ENCODE measurements around the gene POLD4. TPM values are rescaled to one million over a fixed set of nuclear protein-coding genes. Genes with fewer than 3 reads are reported as not detected.

The POLD4 gene
- total RNA-seq, 4 donors from 2014 or later, result 54.5 to 75.7 (median 65.0) TPM

DNA sequence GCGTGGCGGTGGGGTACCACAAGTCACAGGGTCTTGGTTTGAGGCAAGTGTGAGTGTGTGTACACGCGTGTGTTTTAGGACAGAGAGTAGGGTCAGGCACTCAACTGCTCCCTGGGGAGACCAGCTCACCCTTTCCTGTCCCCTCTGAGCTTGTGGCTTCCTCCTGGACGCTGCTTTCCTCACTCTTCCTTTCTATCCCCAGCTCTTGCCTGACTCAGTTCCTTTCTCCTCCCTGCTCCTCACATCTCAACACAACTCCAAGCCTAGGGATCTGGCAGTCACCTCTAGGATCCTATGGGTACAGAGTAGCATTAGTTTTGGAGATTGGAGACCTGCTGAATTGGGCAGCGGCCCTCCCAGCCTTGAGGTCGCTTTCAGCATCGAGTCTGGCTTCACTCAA lies 15.9 kb upstream of the POLD4 start:
- H3K4me1 ChIP-seq, result peaks cover 87% of the 10 kb centered on the region
- 83% methylated on average over 8 of the region's 8 CpGs for WGBS
- TF ChIP-seq POLR2A (IDR thresholded peaks at IDR 0.05), result no peak
- TF ChIP-seq, protein P1, sequence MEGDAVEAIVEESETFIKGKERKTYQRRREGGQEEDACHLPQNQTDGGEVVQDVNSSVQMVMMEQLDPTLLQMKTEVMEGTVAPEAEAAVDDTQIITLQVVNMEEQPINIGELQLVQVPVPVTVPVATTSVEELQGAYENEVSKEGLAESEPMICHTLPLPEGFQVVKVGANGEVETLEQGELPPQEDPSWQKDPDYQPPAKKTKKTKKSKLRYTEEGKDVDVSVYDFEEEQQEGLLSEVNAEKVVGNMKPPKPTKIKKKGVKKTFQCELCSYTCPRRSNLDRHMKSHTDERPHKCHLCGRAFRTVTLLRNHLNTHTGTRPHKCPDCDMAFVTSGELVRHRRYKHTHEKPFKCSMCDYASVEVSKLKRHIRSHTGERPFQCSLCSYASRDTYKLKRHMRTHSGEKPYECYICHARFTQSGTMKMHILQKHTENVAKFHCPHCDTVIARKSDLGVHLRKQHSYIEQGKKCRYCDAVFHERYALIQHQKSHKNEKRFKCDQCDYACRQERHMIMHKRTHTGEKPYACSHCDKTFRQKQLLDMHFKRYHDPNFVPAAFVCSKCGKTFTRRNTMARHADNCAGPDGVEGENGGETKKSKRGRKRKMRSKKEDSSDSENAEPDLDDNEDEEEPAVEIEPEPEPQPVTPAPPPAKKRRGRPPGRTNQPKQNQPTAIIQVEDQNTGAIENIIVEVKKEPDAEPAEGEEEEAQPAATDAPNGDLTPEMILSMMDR (IDR thresholded peaks at IDR 0.05), result no peak
- no peak for TF ChIP-seq EP300 (IDR thresholded peaks at IDR 0.05)
- no peak for TF ChIP-seq POLR2AphosphoS5 (IDR thresholded peaks at IDR 0.05)

DNA sequence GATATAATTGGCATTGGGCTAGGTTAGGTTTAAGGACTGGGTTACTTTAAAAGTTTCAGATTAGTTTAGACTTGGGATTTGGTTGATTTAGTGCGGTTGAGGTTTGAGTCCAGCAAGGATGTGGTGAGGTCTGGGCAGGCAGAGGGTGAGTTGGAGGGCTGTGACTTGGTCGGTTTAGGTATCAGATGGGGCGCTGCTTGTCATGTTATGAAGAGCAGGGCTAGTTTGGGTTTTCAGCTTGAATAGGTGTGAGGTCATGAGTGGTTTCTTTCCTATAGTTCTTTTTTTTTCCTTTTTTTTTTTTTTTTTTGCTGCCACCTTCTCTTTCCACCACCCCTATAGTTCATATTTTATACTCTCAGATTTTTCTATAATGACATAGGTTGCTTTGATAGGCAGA lies 15.3 kb upstream of the POLD4 start:
- TF ChIP-seq POLR2AphosphoS5 (IDR thresholded peaks at IDR 0.05) (no peak), EP300 (IDR thresholded peaks at IDR 0.05) (no peak), POLR2A (IDR thresholded peaks at IDR 0.05) (no peak)
- TF ChIP-seq, protein P1 (IDR thresholded peaks at IDR 0.05), result no peak
- WGBS, result 81% methylated on average over 3 of the region's 3 CpGs
- DNase-seq (ENCODE audit: low spot score in 2 of 2), result no peak
- Histone ChIP-seq H3K36me3 (peaks cover 3% of the 10 kb centered on the region), H3K9me3 (no peaks in the 10 kb centered on the region), H3K27ac (no peak overlapping the region), H3K4me3 (no peak overlapping the region), H3K4me1 (peaks cover 81% of the 10 kb centered on the region), H3K27me3 (no peaks in the 10 kb centered on the region)

More for the DNA sequence above, 15.9 kb upstream of the POLD4 start:
- DNase-seq (ENCODE audit: low spot score in 2 of 2), result no peak
- H3K27ac ChIP-seq, result no peak overlapping the region
- no peak overlapping the region for H3K4me3 ChIP-seq
- no peaks in the 10 kb centered on the region for H3K27me3 ChIP-seq
- no peaks in the 10 kb centered on the region for H3K9me3 ChIP-seq
- peaks cover 3% of the 10 kb centered on the region for H3K36me3 ChIP-seq

DNA sequence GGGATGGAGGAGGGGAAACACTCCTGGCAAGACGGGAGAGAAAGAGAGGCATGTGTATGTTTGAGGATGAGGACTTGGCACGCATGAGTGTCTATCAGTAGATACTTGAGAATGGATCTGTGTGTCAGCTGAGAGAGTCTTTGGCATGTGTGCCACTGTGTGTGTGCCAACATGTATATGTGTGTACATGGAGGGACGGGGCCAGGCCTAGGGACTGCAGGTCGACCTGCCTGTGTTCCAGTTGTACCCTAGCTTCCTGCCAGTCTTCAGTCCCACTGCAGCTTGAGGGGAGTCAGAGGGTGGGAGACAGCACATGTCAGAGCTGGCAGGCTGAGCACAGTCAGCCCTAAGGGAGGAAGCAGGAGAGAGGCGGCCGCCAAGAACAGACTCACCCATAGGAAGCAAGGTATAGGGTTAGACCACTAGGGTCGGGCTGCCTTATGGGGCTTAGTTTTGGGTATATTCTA lies 14.4 kb upstream of the POLD4 start:
- H3K4me1 ChIP-seq, result peaks cover 73% of the 10 kb centered on the region
- peaks cover 3% of the 10 kb centered on the region for H3K36me3 ChIP-seq
- peak overlapping the region; percentile 18 for H3K27ac ChIP-seq
- H3K27me3 ChIP-seq, result no peaks in the 10 kb centered on the region
- no peaks in the 10 kb centered on the region for H3K9me3 ChIP-seq
- DNase-seq (ENCODE audit: low spot score in 2 of 2), result no peak
- WGBS, result 57% methylated on average over 7 of the region's 7 CpGs
- TF ChIP-seq POLR2A (IDR thresholded peaks at IDR 0.05), result no peak
- no peak for TF ChIP-seq EP300 (IDR thresholded peaks at IDR 0.05)
- no peak for TF ChIP-seq POLR2AphosphoS5 (IDR thresholded peaks at IDR 0.05)
- TF ChIP-seq, protein P1 (IDR thresholded peaks at IDR 0.05), result no peak
- H3K4me3 ChIP-seq, result no peak overlapping the region

DNA sequence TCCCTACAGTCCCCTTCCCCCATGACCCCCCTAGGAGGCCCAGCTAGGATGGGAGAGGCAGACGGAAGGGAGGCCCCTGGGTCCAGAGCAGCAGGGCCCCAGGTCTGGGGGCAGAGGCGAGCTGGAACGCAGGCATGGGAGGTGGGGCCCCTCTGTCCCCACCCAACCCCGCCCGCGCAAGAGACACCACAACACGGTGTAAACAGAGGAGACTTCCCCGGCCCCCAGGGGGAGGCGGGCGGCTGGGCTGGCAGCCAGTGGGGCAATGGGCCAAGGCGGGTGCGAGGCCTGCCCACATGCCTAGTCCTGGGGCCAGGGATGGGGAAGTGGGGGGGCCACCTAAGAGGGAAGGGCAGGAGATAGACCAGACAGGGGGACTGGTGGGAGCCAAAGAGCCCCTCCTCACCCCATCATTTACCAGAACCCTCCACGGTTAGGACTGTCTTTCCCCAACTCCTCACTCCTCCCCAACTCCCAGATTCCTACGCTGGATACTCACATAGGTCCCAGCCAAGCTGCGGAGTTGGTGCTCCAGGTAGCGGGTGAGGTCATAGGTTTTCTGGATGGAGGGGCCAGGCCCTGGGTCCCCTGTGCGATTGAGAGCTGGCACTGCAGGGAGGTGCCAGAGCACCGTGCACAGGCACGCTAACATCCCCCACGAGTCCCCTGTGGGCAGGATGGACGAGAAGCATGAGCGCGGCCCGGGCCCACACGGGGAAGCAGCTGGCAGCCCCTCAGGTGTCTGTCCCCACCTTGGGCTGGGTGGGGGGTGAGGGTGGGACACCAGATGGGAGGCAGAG lies 13.8 kb upstream of the POLD4 start:
- peak overlapping the region; percentile 18 for H3K27ac ChIP-seq
- peaks cover 69% of the 10 kb centered on the region for H3K4me1 ChIP-seq
- peak overlapping the region; percentile 0 for H3K4me3 ChIP-seq
- H3K27me3 ChIP-seq, result no peaks in the 10 kb centered on the region
- DNase-seq (ENCODE audit: low spot score in 2 of 2), result no peak
- peaks cover 3% of the 10 kb centered on the region for H3K36me3 ChIP-seq
- H3K9me3 ChIP-seq, result no peaks in the 10 kb centered on the region
- TF ChIP-seq POLR2A (IDR thresholded peaks at IDR 0.05) (no peak), POLR2AphosphoS5 (IDR thresholded peaks at IDR 0.05) (no peak)
- TF ChIP-seq, protein P1 (IDR thresholded peaks at IDR 0.05), result no peak
- WGBS, result 44% methylated on average over 17 of the region's 25 CpGs

DNA sequence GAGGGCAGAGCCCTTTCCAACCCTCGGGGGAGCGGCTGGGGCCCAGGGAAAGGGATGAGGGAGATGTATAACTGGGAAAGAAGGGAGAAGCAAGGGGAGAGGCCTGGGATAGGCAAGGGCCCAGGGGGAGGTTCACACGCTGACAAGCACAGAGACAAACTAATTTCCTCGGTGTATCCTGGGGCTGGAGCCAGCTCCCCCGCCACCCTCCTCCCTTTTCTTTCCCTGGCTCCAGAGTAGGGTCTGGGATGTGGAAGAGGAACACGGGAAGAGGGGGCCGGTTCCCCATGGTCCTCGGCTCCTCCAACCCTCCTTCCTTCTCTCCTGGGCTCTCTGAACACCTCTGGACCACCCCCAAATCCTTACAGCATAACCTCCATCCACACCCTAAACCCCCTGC lies 13.2 kb upstream of the POLD4 start:
- WGBS, result 26% methylated on average over 8 of the region's 8 CpGs
- Histone ChIP-seq H3K27ac (no peak overlapping the region), H3K4me3 (peak overlapping the region; percentile 0)

More for the DNA sequence above, 13.2 kb upstream of the POLD4 start:
- DNase-seq (ENCODE audit: low spot score in 2 of 2), result no peak
- H3K4me1 ChIP-seq, result peaks cover 62% of the 10 kb centered on the region
- peaks cover 3% of the 10 kb centered on the region for H3K36me3 ChIP-seq
- no peaks in the 10 kb centered on the region for H3K9me3 ChIP-seq
- no peak for TF ChIP-seq POLR2A (IDR thresholded peaks at IDR 0.05)
- TF ChIP-seq EP300 (IDR thresholded peaks at IDR 0.05), result no peak
- TF ChIP-seq, protein P1 (IDR thresholded peaks at IDR 0.05), result no peak
- no peak for TF ChIP-seq POLR2AphosphoS5 (IDR thresholded peaks at IDR 0.05)
- no peaks in the 10 kb centered on the region for H3K27me3 ChIP-seq

Data from suprapubic skin (tissue), 4 donors.